Cardiac muscle cell (in vitro differentiated cells and primary cell): ENCODE measurements around the gene GHRH. TPM values are rescaled to one million over a fixed set of nuclear protein-coding genes. Genes with fewer than 3 reads are reported as not detected.

Experiments used
- DNase-seq, 2 donors: peaks; one replicate each; pipeline versions ENCODE4 v3.0.0 to v3.0.0-alpha.2; 2010 to 2017; ENCODE audit warnings: low read depth in 1 of 2, low spot score in 1 of 2
- H3K27ac ChIP-seq: fragments of 200-600 bp; sonication (generic); 2 replicates; pipeline ENCODE4 v1.5.1; 2016
- H3K27me3 ChIP-seq: fragments of 200-600 bp; sonication (generic); 2 replicates; pipeline ENCODE4 v1.6.0; 2016; ENCODE audit warnings: control low read depth
- H3K36me3 ChIP-seq: fragments of 200-600 bp; sonication (generic); 2 replicates; pipeline ENCODE4 v1.5.1; 2016; ENCODE audit warnings: control low read depth
- H3K4me1 ChIP-seq: fragments of 200-600 bp; sonication (generic); 2 replicates; pipeline ENCODE4 v1.8.1; 2017; ENCODE audit warnings: low read depth, mild to moderate bottlenecking, mixed run types
- H3K4me3 ChIP-seq: fragments of 200-600 bp; sonication (generic); 2 replicates; pipeline ENCODE4 v1.5.1; 2016; ENCODE audit warnings: mild to moderate bottlenecking
- H3K9me3 ChIP-seq: fragments of 200-600 bp; sonication (generic); 2 replicates; pipeline ENCODE4 v1.5.1; 2017; ENCODE audit warnings: low read depth, mild to moderate bottlenecking, control low read depth
- polyA plus RNA-seq: library from polyadenylated mRNA; unstranded; fragments of >200 nt; fragmentation: Nextera tagmentation; extraction: Ambion mirVana; gene quantifications from 2 replicates; pipeline ENCODE4 v1.2.1, GENCODE V29; 2016
- total RNA-seq: library from RNA; depleted of rRNA; stranded (reverse); fragments of >200 nt; gene quantifications from 2 replicates; pipeline ENCODE4 v1.2.3, GENCODE V29; 2016
- TF ChIP-seq, protein P1 (sequence below): IDR thresholded peaks from 2 replicates; pipeline ENCODE4 v1.5.1; 2012; ENCODE audit warnings: low read depth, mild to moderate bottlenecking, low read length

GHRH gene
- total and polyA plus RNA-seq, 2 experiments from 2014 or later: 0.34 to 1.1 TPM

- TF ChIP-seq, protein P1, sequence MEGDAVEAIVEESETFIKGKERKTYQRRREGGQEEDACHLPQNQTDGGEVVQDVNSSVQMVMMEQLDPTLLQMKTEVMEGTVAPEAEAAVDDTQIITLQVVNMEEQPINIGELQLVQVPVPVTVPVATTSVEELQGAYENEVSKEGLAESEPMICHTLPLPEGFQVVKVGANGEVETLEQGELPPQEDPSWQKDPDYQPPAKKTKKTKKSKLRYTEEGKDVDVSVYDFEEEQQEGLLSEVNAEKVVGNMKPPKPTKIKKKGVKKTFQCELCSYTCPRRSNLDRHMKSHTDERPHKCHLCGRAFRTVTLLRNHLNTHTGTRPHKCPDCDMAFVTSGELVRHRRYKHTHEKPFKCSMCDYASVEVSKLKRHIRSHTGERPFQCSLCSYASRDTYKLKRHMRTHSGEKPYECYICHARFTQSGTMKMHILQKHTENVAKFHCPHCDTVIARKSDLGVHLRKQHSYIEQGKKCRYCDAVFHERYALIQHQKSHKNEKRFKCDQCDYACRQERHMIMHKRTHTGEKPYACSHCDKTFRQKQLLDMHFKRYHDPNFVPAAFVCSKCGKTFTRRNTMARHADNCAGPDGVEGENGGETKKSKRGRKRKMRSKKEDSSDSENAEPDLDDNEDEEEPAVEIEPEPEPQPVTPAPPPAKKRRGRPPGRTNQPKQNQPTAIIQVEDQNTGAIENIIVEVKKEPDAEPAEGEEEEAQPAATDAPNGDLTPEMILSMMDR: no peak
- Histone ChIP-seq H3K9me3 (no peaks in the 10 kb centered on the region), H3K36me3 (no peaks in the 10 kb centered on the region), H3K27ac (no peak overlapping the region), H3K4me3 (no peak overlapping the region), H3K4me1 (peaks cover 28% of the 10 kb centered on the region), H3K27me3 (no peaks in the 10 kb centered on the region)
- DNase-seq: no peak
Measured at GRCh38 chr20:37259865-37260264, 1.7 kb downstream of the GHRH start.

DNA sequence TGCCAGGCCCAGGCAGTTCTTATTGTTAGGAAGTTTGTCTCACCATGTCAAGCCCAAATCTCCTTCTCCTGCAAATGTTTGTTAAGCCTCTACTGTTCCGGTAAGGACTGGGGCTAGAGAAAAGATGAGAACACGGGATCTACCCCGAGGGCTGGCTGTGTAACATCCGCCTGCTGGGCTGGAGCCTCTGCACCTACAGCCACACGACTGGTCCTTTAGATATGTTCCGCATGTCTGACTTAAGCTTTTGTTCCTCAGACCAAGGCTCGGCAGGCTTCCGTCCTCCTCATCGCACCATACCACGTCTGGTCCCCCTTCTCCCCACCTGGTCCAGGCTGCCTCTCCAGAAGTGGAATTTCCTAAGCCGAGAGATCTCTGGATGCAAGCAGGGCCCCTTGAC is 2.6 kb downstream of the GHRH start:
- no peaks in the 10 kb centered on the region for H3K27me3 ChIP-seq
- H3K36me3 ChIP-seq: no peaks in the 10 kb centered on the region
- peaks cover 28% of the 10 kb centered on the region for H3K4me1 ChIP-seq
- TF ChIP-seq, protein P1: no peak
- no peak overlapping the region for H3K27ac ChIP-seq
- no peak overlapping the region for H3K4me3 ChIP-seq
- no peak for DNase-seq
- no peaks in the 10 kb centered on the region for H3K9me3 ChIP-seq

DNA sequence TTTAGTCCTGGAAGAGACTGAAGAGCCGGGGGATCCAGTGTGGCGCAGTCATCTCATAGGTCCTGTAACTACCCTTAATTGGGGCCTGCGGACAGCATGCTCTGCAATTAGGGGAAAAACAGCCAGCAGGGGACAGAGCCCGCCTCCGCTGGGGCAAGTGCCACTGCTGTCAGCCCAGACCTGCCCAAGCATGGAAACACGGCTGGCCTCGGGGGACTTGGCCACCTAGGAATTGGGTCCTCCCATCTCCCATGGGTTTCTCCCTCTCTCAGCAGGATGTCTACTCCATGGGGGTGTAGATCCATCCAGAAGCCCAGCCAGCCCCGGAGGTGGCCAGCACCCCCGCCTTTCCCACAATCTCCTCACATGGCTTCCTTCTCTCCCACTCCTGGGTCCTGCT is 3.6 kb downstream of the GHRH start:
- no peak for DNase-seq
- no peaks in the 10 kb centered on the region for H3K36me3 ChIP-seq
- H3K9me3 ChIP-seq: no peaks in the 10 kb centered on the region
- no peak overlapping the region for H3K27ac ChIP-seq
- H3K27me3 ChIP-seq: no peaks in the 10 kb centered on the region
- TF ChIP-seq, protein P1: no peak
- peaks cover 28% of the 10 kb centered on the region for H3K4me1 ChIP-seq
- H3K4me3 ChIP-seq: no peak overlapping the region

DNA sequence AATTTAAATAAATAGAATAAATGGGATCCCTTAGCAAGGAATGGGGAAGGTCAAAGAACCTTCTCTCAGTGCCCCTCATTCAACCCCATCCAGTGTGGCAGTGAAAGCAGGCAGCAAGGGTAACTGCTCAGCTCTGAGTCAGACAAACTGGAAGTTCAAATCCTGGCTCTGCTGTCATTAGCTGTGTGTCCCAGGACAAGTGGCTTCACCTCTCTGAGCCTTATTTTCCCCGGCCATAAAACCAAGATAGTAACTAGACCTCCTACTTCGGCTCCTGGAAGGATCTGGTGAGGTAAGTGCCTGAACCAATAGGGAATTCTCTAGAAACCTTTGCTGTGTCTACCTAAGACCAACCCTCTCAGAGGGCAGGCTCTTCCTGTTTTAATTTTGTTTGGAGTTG is 4.1 kb downstream of the GHRH start:
- Histone ChIP-seq H3K4me1 (peaks cover 26% of the 10 kb centered on the region), H3K36me3 (no peaks in the 10 kb centered on the region), H3K27me3 (no peaks in the 10 kb centered on the region), H3K9me3 (no peaks in the 10 kb centered on the region), H3K27ac (no peak overlapping the region), H3K4me3 (no peak overlapping the region)
- TF ChIP-seq, protein P1: no peak
- no peak for DNase-seq

GRCh38 chr20:37256286-37256685 is 5.3 kb downstream of the GHRH start:
- no peaks in the 10 kb centered on the region for H3K9me3 ChIP-seq
- H3K27me3 ChIP-seq: no peaks in the 10 kb centered on the region
- DNase-seq: no peak
- peaks cover 14% of the 10 kb centered on the region for H3K4me1 ChIP-seq
- H3K4me3 ChIP-seq: no peak overlapping the region
- no peak overlapping the region for H3K27ac ChIP-seq
- TF ChIP-seq, protein P1: no peak
- H3K36me3 ChIP-seq: no peaks in the 10 kb centered on the region
